Immature natural killer cell (primary cell): Measurements from ENCODE around the gene RHBDL2. TPM values are rescaled to one million over a fixed set of nuclear protein-coding genes. Genes with fewer than 3 reads are reported as not detected.
A peak's percentile ranks its signal among the peaks of the same experiment; 100 is the strongest.
"Not testable (repeated sequence)": the region's sequence is repeated elsewhere in the genome, so short reads cannot be mapped to it uniquely, and the experiment has no call there.

Experiments
- DNase-seq, 3 donors: peaks; one replicate each; pipeline ENCODE4 v3.0.0; 2022; ENCODE audit warnings: mixed read lengths in 1 of 3
- H3K27ac Mint-ChIP-seq, 6 donors: one replicate each; pipeline ENCODE4 v1.8.0; 2020; ENCODE audit warnings: mixed read lengths in 6 of 6, mild to moderate bottlenecking in 5 of 6, inconsistent platforms in 4 of 6, moderate library complexity in 3 of 6
- H3K27me3 Mint-ChIP-seq, 3 donors: one replicate each; pipeline ENCODE4 v1.8.0; 2020 to 2021; ENCODE audit warnings: low read depth in 3 of 3, mild to moderate bottlenecking in 3 of 3, mixed read lengths in 3 of 3, moderate library complexity in 3 of 3, inconsistent platforms in 1 of 3
- H3K36me3 Mint-ChIP-seq, 3 donors: one replicate each; pipeline ENCODE4 v1.8.0; 2020; ENCODE audit warnings: mixed read lengths in 3 of 3, inconsistent platforms in 2 of 3, mild to moderate bottlenecking in 2 of 3
- H3K4me1 Mint-ChIP-seq, 2 donors: one replicate each; pipeline ENCODE4 v1.8.0; 2020; ENCODE audit warnings: inconsistent platforms in 2 of 2, mild to moderate bottlenecking in 2 of 2, mixed read lengths in 2 of 2, moderate library complexity in 1 of 2
- H3K4me3 Mint-ChIP-seq, 5 donors: one replicate each; pipeline ENCODE4 v1.8.0; 2020; ENCODE audit warnings: mild to moderate bottlenecking in 5 of 5, mixed read lengths in 5 of 5, inconsistent platforms in 3 of 5, moderate library complexity in 3 of 5
- H3K9me3 Mint-ChIP-seq, 6 donors: one replicate each; pipeline ENCODE4 v1.8.0; 2020; ENCODE audit warnings: mild to moderate bottlenecking in 6 of 6, mixed read lengths in 6 of 6, inconsistent platforms in 4 of 6, moderate library complexity in 3 of 6
- polyA plus RNA-seq, 3 donors: library from polyadenylated mRNA; unstranded; fragments of 300-500 nt; fragmentation: Illumina TruSeq; gene quantifications; one replicate each; pipeline ENCODE4 v1.2.3, GENCODE V29; 2021

RHBDL2 gene
- polyA plus RNA-seq, 3 donors from 2014 or later, result not detected

DNA sequence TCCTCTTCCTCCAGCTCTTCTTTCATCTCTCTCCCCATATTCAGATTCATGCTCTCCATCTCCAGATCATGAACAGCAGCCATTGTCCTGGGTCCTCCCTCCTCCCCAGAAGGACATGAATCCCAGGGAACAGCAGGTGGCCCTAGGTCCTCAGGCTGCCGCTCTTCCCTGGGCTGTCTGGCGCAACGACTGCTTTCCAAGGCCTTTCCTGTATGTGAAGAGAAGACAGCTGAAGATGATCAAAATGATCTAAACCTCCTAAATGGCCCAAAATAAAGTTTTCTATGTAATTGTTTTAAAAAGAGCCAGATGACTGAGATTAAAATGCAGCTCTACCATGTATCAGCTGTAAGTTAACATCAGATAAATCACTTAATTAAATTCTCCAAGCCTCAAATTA lies 22.5 kb downstream of the RHBDL2 start:
- no peak overlapping the region for H3K4me3 Mint-ChIP-seq
- no peak for DNase-seq
- no peaks in the 10 kb centered on the region for H3K9me3 Mint-ChIP-seq
- no peaks in the 10 kb centered on the region for H3K4me1 Mint-ChIP-seq
- no peaks in the 10 kb centered on the region for H3K27me3 Mint-ChIP-seq
- H3K27ac Mint-ChIP-seq, result no peak overlapping the region
- H3K36me3 Mint-ChIP-seq, result peaks cover 0 to 3% (median 0%) of the 10 kb centered on the region in 3 donors

DNA sequence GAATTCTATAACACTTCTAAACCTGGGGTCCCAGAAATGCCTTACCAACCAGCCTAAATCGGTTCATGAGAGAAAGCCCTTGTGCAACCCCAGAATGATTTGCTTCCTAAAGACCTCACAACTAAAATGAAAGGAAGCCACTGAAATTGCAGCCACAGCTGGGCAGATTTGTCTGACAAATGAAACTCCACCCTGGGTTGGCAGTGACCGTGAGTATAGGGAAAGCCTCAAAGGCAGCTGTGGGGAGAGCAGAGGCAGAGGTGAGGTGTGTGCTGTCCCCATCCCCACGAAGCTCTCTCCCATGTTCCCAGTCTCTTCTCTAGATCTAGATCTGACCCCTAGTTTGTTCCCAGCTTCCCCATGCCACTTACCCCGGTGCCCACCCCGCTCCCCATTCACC lies 23.1 kb downstream of the RHBDL2 start:
- DNase-seq, result no peak
- Mint-ChIP-seq H3K9me3 (no peaks in the 10 kb centered on the region), H3K27ac (no peak overlapping the region), H3K4me1 (no peaks in the 10 kb centered on the region), H3K27me3 (no peaks in the 10 kb centered on the region), H3K36me3 (peaks cover 0 to 3% (median 0%) of the 10 kb centered on the region in 3 donors), H3K4me3 (no peak overlapping the region)

DNA sequence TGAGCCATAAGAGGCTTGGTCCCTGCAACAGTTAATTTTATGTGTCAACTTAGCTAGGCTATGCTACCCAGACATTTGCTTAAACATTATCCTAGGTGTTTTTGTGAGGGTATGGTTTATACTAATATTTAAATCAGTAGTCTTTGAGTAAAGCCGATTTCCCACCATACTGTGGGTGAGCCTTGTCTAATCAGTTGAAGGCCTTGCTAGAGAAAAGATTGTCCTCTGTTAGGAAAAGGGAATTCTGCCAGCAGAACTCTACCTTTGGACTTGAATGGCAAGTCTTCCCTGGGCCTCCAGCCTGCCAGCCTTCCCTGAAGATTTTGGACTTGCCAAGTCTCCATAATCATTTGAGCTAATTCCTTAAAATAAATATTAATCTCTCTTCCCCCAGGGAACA lies 23.9 kb downstream of the RHBDL2 start:
- H3K27ac Mint-ChIP-seq, result peak overlapping the region in 1 of 6 donors; percentile 4
- H3K4me1 Mint-ChIP-seq, result no peaks in the 10 kb centered on the region
- H3K36me3 Mint-ChIP-seq, result peaks cover 0 to 3% (median 0%) of the 10 kb centered on the region in 3 donors

DNA sequence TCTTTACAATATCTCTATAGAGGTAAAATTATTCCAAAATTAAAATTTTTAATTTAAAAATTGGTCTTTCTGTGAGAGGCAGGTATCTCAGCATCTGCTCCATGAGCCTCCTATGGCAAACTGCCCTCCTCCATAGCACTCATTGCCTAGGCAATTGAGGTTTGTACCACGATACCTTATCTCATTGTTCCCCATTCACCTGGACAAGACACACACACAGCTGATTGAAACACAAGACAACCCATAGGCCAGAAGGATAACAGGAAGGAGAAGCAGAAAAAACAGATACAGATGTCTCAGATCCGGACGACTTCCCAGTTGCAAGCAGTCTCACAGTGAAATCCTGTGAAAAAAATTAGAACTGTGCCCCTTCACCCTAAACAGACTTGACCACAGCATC lies 24.3 kb downstream of the RHBDL2 start:
- Mint-ChIP-seq H3K36me3 (peaks cover 0 to 3% (median 0%) of the 10 kb centered on the region in 3 donors), H3K9me3 (no peaks in the 10 kb centered on the region), H3K4me1 (no peaks in the 10 kb centered on the region), H3K27ac (no peak overlapping the region), H3K27me3 (no peaks in the 10 kb centered on the region), H3K4me3 (no peak overlapping the region)
- DNase-seq, result no peak

More for the DNA sequence above, 23.9 kb downstream of the RHBDL2 start:
- Mint-ChIP-seq H3K27me3 (no peaks in the 10 kb centered on the region), H3K4me3 (no peak overlapping the region), H3K9me3 (no peaks in the 10 kb centered on the region)
- no peak for DNase-seq

DNA sequence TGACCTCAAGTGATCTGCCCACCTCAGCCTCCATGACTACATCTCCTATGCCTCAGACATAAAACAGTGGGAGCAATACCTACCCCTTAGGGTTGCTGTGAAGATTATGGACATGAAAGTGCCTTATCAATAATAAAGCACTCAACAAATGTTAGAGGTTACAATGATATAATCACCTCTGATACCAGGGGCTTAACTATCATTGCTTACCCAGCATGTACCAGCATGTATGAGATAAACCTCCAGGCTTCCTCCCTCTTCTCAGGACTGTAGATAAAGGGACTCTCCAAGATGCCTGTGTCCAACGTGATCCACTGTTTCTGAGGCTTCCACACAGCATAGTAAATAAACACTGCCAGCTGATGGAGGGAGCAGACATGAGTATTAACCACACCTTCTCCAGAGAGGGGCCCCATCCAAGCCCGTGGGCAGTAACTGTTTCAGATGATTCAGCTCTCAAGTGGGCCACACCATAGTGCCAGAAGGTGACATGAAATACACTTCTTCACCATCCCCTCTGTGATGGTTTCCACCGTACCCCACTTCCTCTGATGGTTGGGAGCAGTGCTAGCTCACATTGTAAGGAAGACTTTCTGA lies 26.2 kb downstream of the RHBDL2 start:
- Mint-ChIP-seq H3K4me1 (no peaks in the 10 kb centered on the region), H3K9me3 (no peaks in the 10 kb centered on the region), H3K27me3 (no peaks in the 10 kb centered on the region), H3K36me3 (peaks cover 0 to 3% (median 0%) of the 10 kb centered on the region in 3 donors), H3K27ac (no peak overlapping the region), H3K4me3 (no peak overlapping the region)
- no peak for DNase-seq

DNA sequence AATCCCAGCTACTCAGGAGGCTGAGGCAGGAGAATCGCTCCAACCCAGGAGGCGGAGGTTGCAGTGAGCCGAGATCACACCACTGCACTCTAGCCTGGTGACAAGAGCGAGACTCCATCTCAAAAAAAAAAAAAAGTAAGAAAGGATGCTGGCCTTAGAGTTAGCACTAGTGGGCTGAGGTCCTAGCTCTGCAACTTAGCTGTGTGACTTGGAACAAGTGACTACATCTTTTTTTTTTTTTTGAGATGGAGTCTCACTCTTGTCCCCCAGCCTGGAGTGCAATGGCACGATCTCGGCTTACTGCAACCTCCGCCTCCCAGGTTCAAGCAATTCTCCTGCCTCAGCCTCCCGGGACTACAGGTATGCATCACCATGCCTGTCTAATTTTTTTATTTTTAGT lies 26.7 kb downstream of the RHBDL2 start:
- not testable (repeated sequence) for H3K36me3 Mint-ChIP-seq, H3K27me3 Mint-ChIP-seq, H3K9me3 Mint-ChIP-seq, H3K4me3 Mint-ChIP-seq, DNase-seq, H3K4me1 Mint-ChIP-seq, H3K27ac Mint-ChIP-seq

DNA sequence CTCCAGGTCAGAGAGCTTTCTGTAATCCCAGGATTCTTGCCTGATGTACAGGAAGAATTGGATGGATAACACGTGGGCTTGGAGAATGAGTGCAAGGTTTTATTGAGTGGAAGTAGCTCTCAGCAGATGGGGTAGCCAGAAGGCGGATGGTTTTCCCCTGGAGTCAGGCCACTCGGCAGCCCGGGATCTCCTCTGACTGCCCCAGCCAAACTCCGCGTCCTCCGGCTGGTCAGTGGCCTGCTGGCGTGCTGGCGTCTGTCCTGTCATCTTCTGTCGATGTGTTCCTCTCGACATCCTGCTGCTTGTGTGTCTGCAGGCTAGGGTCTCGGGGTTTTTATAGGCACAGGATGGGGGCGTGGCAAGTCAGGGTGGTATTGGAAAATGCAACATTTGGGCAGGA lies 32.8 kb downstream of the RHBDL2 start:
- Mint-ChIP-seq H3K4me1 (no peaks in the 10 kb centered on the region), H3K27me3 (peaks cover 0 to 4% (median 0%) of the 10 kb centered on the region in 3 donors), H3K36me3 (no peaks in the 10 kb centered on the region), H3K4me3 (no peak overlapping the region), H3K27ac (no peak overlapping the region), H3K9me3 (peaks cover 0 to 5% (median 1%) of the 10 kb centered on the region in 6 donors)
- DNase-seq, result no peak

DNA sequence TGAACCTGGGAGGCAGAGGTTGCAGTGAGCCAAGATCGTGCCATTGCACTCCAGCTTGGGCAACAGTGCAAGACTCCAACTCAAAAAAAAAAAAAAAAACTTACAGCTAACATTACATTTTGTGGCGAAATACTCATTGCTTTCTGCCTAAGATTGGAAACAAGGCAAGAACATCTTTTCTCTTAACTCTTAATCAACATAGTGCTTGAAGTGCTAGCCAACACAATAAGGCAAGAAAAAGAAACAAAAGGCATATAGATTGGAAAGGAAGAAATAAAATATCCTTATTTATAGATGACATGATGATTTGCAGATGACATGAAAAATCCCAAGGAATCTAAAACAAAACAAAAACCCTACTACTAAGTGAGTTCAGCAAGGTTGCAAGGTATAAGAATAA lies 35.6 kb downstream of the RHBDL2 start:
- Mint-ChIP-seq H3K36me3 (no peaks in the 10 kb centered on the region), H3K27ac (no peak overlapping the region), H3K4me1 (no peaks in the 10 kb centered on the region), H3K4me3 (no peak overlapping the region), H3K9me3 (peaks cover 0 to 5% (median 1%) of the 10 kb centered on the region in 6 donors), H3K27me3 (peaks cover 0 to 4% (median 0%) of the 10 kb centered on the region in 3 donors)
- DNase-seq, result no peak

DNA sequence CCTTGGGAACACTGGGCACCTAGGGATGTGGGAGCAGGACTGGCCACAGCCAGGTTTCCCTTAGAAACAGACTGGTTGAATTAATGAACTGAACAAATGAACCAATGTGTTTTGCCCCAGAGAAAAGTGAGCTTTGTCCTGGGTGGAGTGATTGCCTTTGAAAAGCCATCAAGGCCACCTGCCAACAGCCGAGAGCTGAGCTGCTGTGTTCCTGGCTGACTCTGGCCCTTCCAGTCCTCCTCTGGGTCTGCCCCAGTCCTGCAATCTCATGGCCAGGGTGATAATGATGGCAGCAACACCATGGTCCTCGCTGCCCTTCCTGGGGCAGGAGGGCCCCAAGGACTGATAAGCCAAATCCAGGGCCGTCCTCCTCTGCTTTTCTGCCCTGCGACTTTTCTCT lies 42.1 kb downstream of the RHBDL2 start:
- DNase-seq, result no peak
- H3K4me3 Mint-ChIP-seq, result no peak overlapping the region
- H3K27ac Mint-ChIP-seq, result no peak overlapping the region
- peaks cover 0 to 2% (median 0%) of the 10 kb centered on the region in 3 donors for H3K27me3 Mint-ChIP-seq
- no peaks in the 10 kb centered on the region for H3K9me3 Mint-ChIP-seq
- no peaks in the 10 kb centered on the region for H3K4me1 Mint-ChIP-seq
- H3K36me3 Mint-ChIP-seq, result peaks cover 0 to 3% (median 0%) of the 10 kb centered on the region in 3 donors

DNA sequence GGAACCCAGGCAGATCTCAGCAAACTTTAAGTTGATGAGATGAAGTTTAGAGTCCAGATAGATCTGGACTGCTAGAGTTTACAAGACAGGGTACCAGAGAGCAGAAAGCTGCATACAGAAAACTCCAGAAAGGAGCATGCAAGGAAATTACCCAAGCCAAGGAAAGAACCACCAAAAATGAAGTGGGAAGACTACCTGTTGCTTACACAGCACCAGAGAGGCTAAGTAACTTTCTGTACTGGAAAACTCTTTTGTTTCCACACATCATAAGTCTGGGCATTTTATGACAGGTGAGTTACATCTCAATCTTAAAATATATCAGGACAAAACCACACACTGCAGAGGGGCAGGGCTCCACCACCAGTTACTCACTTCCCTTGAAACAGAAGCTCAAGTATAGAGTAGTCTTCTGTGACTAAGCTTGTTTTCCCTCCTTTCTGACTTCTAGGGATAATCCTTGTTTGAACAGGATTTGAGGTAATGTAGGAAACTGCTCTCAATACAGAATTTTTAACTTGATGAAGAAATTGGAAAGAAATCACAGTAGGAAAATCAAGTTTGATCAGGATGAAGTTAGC lies 42.9 kb downstream of the RHBDL2 start:
- no peak for DNase-seq

DNA sequence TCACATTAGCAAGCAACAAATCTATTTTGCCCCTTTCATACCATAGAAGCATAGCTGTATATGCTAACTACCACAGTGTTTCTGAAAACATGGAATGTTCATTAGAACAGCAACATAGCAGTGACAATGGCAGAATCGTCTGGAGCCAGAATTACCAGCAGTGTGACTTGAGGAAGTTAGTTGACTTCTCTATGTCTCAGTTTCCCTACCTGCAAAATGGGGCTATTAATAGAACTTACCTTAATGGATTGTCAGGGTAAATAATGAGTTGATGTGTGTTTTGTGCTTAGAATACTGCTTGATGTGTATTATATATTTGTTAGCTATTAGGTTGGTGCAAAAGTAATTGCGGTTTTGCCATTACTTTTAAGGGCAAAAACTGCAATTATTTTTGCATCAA lies 45.5 kb downstream of the RHBDL2 start:
- Mint-ChIP-seq H3K9me3 (no peaks in the 10 kb centered on the region), H3K36me3 (peaks cover 0 to 10% (median 0%) of the 10 kb centered on the region in 3 donors), H3K27ac (no peak overlapping the region), H3K27me3 (peaks cover 0 to 2% (median 2%) of the 10 kb centered on the region in 3 donors), H3K4me1 (no peaks in the 10 kb centered on the region), H3K4me3 (no peak overlapping the region)
- DNase-seq, result no peak

More for the DNA sequence above, 42.9 kb downstream of the RHBDL2 start:
- H3K4me1 Mint-ChIP-seq, result no peaks in the 10 kb centered on the region
- peak overlapping the region in 1 of 6 donors; percentile 33 for H3K27ac Mint-ChIP-seq
- no peak overlapping the region for H3K4me3 Mint-ChIP-seq
- H3K9me3 Mint-ChIP-seq, result no peaks in the 10 kb centered on the region
- H3K36me3 Mint-ChIP-seq, result peaks cover 0 to 3% (median 0%) of the 10 kb centered on the region in 3 donors
- peaks cover 0 to 2% (median 0%) of the 10 kb centered on the region in 3 donors for H3K27me3 Mint-ChIP-seq

DNA sequence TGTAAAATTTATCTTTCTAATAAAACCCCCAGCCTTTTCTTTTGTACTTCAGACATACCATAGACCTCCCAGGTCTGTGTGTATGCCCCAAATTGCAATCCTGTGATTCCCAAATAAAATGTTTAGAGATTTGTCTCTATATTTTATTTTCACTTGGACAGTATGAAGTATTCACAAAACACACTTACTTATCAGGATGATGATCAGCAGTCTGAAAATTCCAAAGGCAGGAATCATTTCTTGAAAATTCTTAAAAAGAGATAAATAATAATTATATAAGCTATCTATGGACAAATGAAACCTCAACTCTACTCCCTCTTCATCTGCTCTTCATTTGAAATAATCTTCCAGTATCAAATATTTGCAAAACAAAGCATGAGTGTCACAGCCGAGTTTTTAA lies 48.7 kb downstream of the RHBDL2 start:
- no peak overlapping the region for H3K4me3 Mint-ChIP-seq
- H3K27ac Mint-ChIP-seq, result no peak overlapping the region
- no peaks in the 10 kb centered on the region for H3K4me1 Mint-ChIP-seq
- H3K36me3 Mint-ChIP-seq, result peaks cover 0 to 10% (median 0%) of the 10 kb centered on the region in 3 donors
- DNase-seq, result no peak
- H3K27me3 Mint-ChIP-seq, result peaks cover 0 to 2% (median 2%) of the 10 kb centered on the region in 3 donors
- no peaks in the 10 kb centered on the region for H3K9me3 Mint-ChIP-seq

DNA sequence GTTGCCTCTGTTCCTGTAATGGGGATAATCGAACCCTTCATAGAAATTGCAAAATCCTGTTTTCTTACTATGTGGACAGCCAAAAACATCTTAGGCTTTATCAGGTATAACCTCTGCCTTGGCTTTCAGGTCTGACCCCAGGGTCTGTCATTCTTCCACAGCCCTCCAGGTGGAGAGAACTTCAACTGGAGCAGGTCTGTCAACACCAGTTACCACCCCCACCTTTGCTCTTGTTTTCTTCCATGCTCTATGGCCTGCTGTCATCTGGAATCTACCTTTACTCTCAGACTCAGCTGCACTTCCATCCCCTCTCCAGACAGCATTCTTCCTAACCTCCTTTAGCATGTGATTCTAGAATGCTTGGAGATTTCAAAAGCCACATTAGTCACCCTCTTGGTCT lies 49.9 kb downstream of the RHBDL2 start:
- no peaks in the 10 kb centered on the region for H3K9me3 Mint-ChIP-seq
- H3K36me3 Mint-ChIP-seq, result peaks cover 0 to 8% (median 0%) of the 10 kb centered on the region in 3 donors
- no peak for DNase-seq
- H3K4me1 Mint-ChIP-seq, result no peaks in the 10 kb centered on the region
- peaks cover 0 to 2% (median 2%) of the 10 kb centered on the region in 3 donors for H3K27me3 Mint-ChIP-seq
- H3K27ac Mint-ChIP-seq, result no peak overlapping the region
- no peak overlapping the region for H3K4me3 Mint-ChIP-seq

DNA sequence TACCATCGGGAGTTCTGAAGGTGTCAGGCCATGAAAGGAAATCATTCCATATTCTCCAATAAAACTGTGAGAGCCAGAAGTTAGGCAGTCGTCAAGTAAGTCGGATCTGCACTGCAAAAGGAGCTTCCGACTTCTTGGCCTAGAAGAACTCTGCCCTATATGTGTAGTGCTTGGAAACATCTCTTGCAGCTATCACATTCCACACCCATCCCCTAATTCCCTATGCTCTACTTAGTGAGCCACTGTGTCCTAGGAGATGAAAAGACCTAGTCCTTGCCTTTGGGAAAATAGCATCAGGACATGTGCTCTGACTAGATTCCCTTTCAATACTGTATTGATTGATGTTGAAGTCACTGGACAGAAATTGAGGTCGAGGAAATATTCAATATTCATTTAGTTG lies 52.0 kb downstream of the RHBDL2 start:
- DNase-seq, result no peak
- Mint-ChIP-seq H3K4me3 (no peak overlapping the region), H3K9me3 (no peaks in the 10 kb centered on the region), H3K4me1 (no peaks in the 10 kb centered on the region), H3K27me3 (peaks cover 0 to 2% (median 0%) of the 10 kb centered on the region in 3 donors), H3K36me3 (peaks cover 0 to 7% (median 0%) of the 10 kb centered on the region in 3 donors), H3K27ac (no peak overlapping the region)
